Activated CD4-positive, alpha-beta T cell treated with anti-CD3 and anti-CD28 coated beads, Interleukin-2, amount 10 ng/mL, durations not matched to agents 24 days and 14 days (primary cell): Measurements from ENCODE around the gene EPS8L2. TPM values are rescaled to one million over a fixed set of nuclear protein-coding genes. Genes with fewer than 3 reads are reported as not detected.

ENCODE experiments used
- DNase-seq: peaks from one replicate; pipeline ENCODE4 v3.0.0; 2022
- H3K27ac Mint-ChIP-seq: one replicate; pipeline ENCODE4 v1.8.0; 2022; ENCODE audit warnings: mild to moderate bottlenecking, mixed read lengths
- H3K27me3 Mint-ChIP-seq: one replicate; pipeline ENCODE4 v1.8.0; 2022; ENCODE audit warnings: mixed read lengths
- H3K36me3 Mint-ChIP-seq: one replicate; pipeline ENCODE4 v1.8.0; 2022; ENCODE audit warnings: low read depth, mild to moderate bottlenecking, mixed read lengths
- H3K4me1 Mint-ChIP-seq: one replicate; pipeline ENCODE4 v1.8.0; 2021; ENCODE audit warnings: mixed read lengths
- H3K4me3 Mint-ChIP-seq: one replicate; pipeline ENCODE4 v1.8.0; 2022; ENCODE audit warnings: mild to moderate bottlenecking, moderate library complexity, mixed read lengths
- H3K9me3 Mint-ChIP-seq: one replicate; pipeline ENCODE4 v1.8.0; 2021; ENCODE audit warnings: mixed read lengths
- intact Hi-C: fragments of 100-400 bp; cut with micrococcal nuclease; formaldehyde crosslinking; loops from one replicate; pipeline ENCODE4 v1.15.1; 2023
- total RNA-seq: library from RNA; stranded (reverse); gene quantifications from 2 replicates; pipeline ENCODE4 v1.2.3, GENCODE V29; 2022

EPS8L2 gene
- total RNA-seq, 1 donor from 2014 or later: 15.3 TPM

DNA sequence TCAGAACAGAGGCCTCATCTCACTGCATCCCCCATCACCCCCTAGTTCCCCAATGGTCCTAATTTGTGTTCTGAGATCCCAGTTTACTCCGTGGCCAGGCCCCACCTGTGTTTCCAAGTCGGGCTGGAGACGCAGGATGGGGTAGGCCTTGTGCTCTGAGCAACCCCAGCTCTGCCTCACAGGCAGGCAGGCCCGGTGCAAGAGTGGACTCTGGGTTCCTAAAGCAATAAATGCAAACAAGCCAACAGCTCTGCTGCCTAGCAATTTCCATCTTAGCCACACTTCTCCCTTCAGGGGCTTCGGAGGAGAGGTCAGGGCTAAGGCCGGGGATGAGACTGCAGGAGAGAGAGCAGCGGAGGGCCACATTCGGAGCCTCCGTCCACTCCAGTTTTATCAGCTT, 2.5 kb upstream of the EPS8L2 start:
- Mint-ChIP-seq H3K27me3 (peaks cover 13% of the 10 kb centered on the region), H3K4me3 (no peak overlapping the region), H3K27ac (no peak overlapping the region), H3K4me1 (peaks cover 2% of the 10 kb centered on the region), H3K9me3 (no peaks in the 10 kb centered on the region), H3K36me3 (peaks cover 3% of the 10 kb centered on the region)
- intact Hi-C loops: no loop called here
- no peak for DNase-seq

DNA sequence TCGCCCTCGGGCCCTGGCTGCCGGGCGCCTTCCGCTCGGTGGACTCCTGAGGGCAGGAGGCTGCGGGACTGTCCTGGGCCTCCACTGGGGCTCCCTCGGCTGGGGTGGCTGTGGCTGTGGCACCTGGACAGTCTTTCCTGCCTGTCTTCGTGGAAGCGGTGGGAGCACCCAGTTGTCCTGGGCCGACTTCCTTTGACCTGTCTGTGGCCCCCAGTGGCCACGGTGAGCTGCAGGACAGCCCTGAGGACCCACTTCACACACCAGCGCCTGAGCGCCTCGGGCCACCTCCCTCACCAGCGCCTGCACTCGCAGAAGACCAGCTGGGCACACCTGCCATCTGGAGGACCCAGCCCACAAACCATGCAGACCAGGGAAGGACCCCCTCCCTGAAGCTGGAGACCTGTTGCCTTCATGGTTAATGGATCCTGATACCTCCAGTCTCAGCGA, 1.8 kb upstream of the EPS8L2 start:
- Mint-ChIP-seq H3K4me3 (no peak overlapping the region), H3K36me3 (peaks cover 3% of the 10 kb centered on the region), H3K27me3 (peaks cover 13% of the 10 kb centered on the region), H3K27ac (no peak overlapping the region), H3K4me1 (peaks cover 2% of the 10 kb centered on the region), H3K9me3 (no peaks in the 10 kb centered on the region)
- intact Hi-C loops: no loop called here
- no peak for DNase-seq

DNA sequence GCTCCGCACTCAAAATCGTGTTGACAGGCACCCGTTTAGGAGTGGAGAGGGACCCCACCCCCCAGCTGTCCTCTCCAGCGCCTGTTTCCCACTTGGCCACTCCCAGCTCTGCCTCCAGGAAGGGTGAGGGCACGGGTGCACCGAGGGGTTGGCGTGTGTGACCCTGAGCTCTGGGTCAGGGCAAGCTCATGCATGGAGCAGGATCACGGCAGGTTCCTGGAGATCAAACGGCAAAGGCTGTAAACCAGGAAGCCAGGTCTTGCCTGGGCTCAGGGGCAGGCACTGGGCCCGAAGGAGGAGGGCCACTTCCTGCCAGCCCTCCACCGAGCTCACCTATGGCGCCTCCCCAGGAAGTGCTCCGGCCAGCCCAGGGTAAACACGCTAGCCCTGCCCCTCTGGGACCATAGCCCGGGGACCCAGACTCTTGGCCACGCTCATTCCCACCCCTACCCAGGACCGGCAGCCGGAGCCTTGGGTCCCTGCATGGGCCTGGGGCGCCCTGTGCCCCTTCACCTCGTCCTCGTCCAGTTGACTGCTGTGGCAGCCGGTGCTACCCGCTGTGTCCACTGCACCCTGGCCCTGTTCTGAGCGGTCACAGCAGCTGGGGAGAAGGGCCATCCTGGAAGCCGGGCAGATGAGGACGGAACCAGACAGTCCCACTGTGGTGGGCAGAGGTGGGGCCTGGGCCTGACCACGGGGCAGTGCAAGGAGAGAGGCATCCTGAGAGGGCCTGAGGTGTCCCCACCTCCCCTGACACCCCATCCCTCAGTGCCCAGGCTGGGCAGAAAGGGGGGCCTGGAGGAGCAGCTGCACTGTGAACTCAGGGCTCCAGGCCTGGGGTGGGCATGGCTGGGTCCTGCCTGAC, 1.0 kb upstream of the EPS8L2 start:
- peaks cover 3% of the 10 kb centered on the region for H3K36me3 Mint-ChIP-seq
- no peak overlapping the region for H3K27ac Mint-ChIP-seq
- intact Hi-C loops: no loop called here
- H3K27me3 Mint-ChIP-seq: peaks cover 13% of the 10 kb centered on the region
- peaks cover 2% of the 10 kb centered on the region for H3K4me1 Mint-ChIP-seq
- no peaks in the 10 kb centered on the region for H3K9me3 Mint-ChIP-seq
- H3K4me3 Mint-ChIP-seq: peak overlapping the region; percentile 32
- no peak for DNase-seq

DNA sequence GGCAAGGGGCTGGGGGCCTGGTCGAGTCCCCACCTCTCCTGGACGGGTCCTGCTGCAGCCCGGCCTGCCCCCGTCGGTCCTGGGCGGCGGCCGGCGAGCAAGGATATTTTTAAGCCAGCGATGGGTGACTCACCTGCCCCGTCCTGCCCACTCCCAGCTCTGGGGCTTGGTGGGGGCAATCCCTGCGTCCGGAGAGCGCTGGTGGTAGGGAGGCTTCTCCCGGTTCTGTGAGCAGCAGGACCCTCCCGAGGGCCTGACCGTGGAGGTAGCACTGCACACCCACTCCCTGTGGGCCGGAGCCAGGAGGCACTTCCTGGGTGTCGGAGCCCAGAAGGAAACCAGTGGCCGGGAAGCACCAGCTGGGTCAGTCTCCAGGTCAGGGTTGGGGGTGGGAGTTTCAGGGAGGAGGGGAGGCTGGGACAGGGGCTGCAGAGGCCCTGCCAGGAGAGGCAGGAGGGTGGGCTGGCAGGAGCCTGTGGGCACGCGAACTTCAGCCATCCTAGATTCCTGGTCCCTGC, 467 bp downstream of the EPS8L2 start:
- Mint-ChIP-seq H3K27me3 (peaks cover 21% of the 10 kb centered on the region), H3K36me3 (no peaks in the 10 kb centered on the region), H3K27ac (no peak overlapping the region), H3K4me1 (peaks cover 4% of the 10 kb centered on the region), H3K4me3 (no peak overlapping the region), H3K9me3 (no peaks in the 10 kb centered on the region)
- intact Hi-C loops: no loop called here
- no peak for DNase-seq

DNA sequence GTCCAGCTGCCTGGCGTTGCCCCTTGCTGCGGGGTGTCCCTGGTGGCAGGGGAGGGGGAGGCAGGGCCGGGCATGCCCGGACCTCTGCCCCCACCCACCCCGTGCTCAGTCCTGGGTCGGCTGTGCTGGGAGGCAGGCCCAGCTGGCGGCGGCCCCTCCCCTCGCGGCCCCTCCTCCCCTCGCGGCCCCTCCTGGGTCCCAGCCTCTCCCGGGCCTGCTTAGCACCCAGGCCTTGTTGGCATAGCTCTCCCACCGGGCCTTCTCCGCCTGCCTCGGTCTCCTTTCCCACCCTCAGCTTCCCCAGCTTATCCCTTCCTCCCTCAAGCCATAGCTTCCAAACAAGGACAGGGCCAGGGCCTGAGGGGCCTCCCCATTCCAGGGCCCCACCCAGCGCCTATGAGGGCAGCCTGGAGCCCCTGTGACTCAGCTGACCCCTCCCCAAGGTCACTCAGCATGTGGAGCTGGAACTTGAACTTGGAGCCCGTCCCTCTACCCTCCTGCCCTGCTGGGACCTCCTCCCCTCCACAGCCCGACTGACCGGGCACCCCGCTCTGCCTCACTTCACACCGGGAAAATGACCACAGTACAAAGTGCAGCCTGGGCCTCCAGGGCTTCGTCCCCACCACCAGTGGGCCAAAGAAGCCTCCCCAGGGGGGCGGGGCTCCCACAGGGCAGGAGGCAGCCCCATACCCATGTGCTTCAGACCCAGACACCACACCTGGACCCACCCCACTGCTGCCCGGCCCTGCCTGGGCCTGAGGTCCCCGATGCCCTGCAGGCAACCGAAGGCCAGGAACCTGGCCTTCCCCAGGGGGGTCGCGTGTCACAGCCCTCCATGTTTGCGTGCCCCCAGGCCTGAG, 1.2 kb downstream of the EPS8L2 start:
- no peak for DNase-seq
- no peak overlapping the region for H3K4me3 Mint-ChIP-seq
- H3K9me3 Mint-ChIP-seq: no peaks in the 10 kb centered on the region
- peak overlapping the region; percentile 20 for H3K27ac Mint-ChIP-seq
- H3K4me1 Mint-ChIP-seq: peaks cover 4% of the 10 kb centered on the region
- intact Hi-C loops: no loop called here
- no peaks in the 10 kb centered on the region for H3K36me3 Mint-ChIP-seq
- H3K27me3 Mint-ChIP-seq: peaks cover 22% of the 10 kb centered on the region

DNA sequence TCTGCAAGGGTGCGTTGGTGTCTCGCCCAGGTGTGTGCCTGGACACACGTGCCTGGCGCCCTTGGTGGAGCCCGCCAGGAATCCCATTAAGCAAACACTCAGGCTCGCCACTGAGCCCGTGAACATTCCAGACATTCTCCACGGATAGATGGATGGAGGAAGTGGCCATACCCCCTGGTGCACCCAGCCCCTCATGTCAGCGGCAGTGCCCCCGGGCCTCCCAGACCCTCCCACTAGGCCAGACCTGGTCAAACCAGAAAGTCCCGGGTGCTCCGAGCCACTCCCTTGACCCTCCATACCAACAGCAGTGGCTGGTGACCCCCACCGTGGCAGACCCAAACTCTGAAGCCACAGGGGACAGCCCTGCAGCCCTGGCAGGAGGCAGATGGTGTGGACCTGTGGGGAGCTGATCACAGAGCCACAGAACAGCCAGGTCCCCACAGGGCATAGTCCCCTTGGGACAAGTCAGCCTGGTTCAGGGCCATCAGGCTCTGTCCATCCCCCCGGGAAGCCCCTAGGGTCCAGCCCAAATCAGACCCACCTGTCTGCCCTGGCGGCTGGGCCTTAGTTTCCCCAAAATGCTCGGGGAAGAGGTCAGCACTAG, 1.9 kb downstream of the EPS8L2 start:
- H3K9me3 Mint-ChIP-seq: no peaks in the 10 kb centered on the region
- H3K27ac Mint-ChIP-seq: no peak overlapping the region
- intact Hi-C loops: no loop called here
- H3K27me3 Mint-ChIP-seq: peaks cover 22% of the 10 kb centered on the region
- H3K4me1 Mint-ChIP-seq: peaks cover 4% of the 10 kb centered on the region
- no peak overlapping the region for H3K4me3 Mint-ChIP-seq
- H3K36me3 Mint-ChIP-seq: no peaks in the 10 kb centered on the region
- no peak for DNase-seq

DNA sequence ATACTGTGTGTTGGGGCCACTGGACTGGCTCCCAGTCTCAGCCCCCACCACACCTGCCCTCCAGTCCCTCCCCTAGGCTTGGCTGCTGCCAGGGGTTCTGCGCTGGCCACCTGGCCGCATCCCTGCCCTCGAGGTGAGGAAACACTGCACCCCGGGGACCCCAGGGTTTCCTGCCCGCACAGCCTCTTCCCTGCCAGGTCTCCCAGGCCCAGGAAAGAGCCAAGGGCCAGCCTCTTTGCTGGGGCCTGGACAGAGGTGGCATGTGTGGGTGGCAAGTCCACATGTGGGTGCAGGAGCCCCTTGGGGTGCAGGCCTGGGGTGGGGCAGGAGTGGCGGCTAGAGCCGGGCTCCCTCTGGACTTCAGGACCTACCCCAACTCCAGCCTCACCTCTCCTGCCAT, 2.5 kb downstream of the EPS8L2 start:
- DNase-seq: no peak
- no peak overlapping the region for H3K27ac Mint-ChIP-seq
- no peak overlapping the region for H3K4me3 Mint-ChIP-seq
- peaks cover 22% of the 10 kb centered on the region for H3K27me3 Mint-ChIP-seq
- no peaks in the 10 kb centered on the region for H3K9me3 Mint-ChIP-seq
- H3K4me1 Mint-ChIP-seq: peaks cover 4% of the 10 kb centered on the region
- intact Hi-C loops: no loop called here
- no peaks in the 10 kb centered on the region for H3K36me3 Mint-ChIP-seq

DNA sequence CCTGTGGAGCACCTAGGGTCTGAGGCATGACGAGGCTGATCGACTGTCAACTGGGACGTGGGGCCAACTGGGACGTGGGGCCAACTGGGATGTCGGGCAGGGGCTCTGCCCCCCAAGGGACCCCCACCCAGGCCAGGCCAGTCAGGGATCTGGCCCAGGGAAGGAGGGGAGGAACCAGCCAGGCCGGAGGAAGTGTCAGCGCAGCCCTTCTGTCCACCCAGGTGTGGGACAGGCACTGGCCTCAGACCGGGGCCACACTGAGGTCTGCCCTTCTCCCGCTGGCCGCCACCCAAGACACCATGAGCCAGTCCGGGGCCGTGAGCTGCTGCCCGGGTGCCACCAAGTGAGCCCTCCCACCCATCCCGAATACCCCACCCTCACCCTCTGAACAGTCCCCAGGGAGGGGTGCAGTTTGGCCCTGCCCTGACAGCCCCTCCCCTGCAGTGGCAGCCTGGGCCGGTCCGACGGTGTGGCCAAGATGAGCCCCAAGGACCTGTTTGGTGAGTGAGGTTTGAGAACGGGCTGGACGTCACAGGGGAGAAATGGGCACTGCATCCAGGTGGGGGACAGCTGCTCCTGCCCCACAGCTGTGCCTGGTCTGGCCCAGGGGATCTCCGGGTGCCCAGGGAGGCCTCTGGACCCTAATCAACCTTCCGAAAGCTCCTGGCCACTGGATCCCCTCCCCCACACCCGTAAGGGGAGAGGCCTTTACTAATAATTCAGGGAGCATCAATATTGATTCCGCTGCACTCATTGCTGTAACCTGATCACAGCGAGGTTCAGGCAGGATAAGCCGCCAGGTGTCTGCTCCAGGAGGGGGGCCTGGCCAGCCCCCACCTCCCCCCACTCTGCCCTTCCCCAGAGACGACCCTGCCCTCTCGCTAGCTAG, 3.3 kb downstream of the EPS8L2 start:
- H3K27ac Mint-ChIP-seq: no peak overlapping the region
- peaks cover 23% of the 10 kb centered on the region for H3K27me3 Mint-ChIP-seq
- intact Hi-C loops: no loop called here
- H3K4me1 Mint-ChIP-seq: peaks cover 4% of the 10 kb centered on the region
- no peak for DNase-seq
- H3K4me3 Mint-ChIP-seq: no peak overlapping the region
- H3K36me3 Mint-ChIP-seq: no peaks in the 10 kb centered on the region
- H3K9me3 Mint-ChIP-seq: no peaks in the 10 kb centered on the region

DNA sequence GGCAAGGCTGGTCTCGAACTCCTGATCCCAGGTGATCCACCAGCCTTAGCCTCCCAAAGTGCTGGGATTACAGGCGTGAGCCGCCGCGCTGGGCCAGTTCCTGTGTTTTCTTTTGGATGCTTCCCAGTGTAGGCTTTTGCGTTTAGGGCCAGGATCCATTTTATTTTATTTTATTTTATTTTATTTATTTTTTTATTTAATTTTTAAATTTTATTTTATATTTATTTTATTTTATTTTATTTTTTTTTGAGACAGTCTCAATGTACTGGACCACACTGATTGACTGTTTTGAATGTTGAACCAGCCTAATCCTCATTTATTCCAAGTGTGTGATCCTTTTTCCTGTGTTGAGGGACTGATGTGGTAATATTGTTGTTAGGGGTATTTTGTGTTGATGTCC, 8.4 kb downstream of the EPS8L2 start:
- H3K4me1 Mint-ChIP-seq: peaks cover 2% of the 10 kb centered on the region
- H3K9me3 Mint-ChIP-seq: no peaks in the 10 kb centered on the region
- no peak overlapping the region for H3K27ac Mint-ChIP-seq
- peaks cover 22% of the 10 kb centered on the region for H3K27me3 Mint-ChIP-seq
- intact Hi-C loops: no loop called here
- no peaks in the 10 kb centered on the region for H3K36me3 Mint-ChIP-seq
- no peak overlapping the region for H3K4me3 Mint-ChIP-seq
- no peak for DNase-seq

DNA sequence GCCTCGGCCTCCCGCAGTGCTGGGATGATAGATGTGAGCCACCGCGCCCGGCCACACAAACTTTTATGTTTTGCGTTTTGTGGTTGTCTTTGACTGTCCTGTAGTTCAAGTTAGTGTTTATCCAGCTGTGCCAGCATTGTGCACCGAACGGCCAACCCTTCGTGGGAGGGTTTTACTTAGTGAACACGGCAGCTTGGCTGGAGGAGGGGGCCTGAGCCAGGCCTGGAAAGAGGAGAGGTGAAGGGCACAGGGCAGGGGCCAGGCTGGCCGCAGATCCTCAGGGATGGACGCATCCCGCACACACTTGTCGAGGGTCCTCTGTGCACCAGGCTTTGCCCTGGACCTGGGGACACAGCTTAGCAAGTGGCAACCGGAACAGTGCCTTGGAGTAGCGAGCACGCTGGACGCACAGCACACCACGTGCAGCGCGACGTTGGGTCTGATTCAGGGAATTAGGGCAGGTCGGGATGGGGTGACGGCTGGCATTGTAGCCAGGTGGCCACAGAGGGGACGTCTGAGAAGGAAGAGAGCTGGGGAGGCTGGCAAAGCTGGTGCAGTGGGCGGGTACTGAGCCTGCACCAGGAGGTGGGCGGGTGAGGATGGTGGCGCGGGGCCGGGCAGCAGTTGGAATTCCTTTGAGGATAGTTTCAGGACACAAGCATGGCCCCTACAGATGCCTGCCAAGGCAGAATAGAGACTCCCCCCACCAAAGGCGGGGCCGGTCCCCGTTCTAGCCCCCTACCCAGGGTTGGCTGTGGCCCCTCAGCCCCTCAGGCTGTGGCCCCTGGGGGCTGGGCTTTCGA, 13.4 kb downstream of the EPS8L2 start:
- intact Hi-C loops: loop anchor here (5.0 kb wide), 1 partner anchor 142 kb away; the partner anchor contains the start of gene PHRF1
- peak overlapping the region; percentile 51 for H3K4me3 Mint-ChIP-seq

DNA sequence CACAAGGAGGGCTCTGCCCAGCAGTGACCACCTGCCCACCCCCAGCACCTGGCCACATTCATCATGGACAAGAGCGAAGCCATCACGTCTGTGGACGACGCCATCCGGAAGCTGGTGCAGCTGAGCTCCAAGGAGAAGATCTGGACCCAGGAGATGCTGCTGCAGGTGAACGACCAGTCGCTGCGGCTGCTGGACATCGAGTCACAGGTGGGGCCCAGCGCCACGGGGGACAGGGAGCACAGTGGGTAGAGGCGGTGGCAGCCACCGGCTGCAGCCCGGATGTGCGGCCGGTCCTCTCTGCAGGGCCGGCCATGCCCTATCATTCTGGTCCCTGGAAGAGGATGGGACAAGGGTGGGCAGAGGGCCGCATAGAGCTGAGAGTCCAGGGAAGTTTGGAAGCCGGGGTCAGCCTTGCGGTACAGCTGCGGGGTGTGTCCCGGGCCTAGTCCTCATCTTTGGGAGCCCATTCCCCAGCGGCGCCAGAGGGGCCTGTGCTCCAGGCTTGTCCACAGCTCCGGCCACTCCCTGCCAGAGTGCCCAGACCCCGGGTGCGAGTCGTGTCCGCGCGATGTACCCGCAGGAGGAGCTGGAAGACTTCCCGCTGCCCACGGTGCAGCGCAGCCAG, 14.1 kb downstream of the EPS8L2 start:
- peak overlapping the region; percentile 51 for H3K4me3 Mint-ChIP-seq
- DNase-seq: no peak
- no peaks in the 10 kb centered on the region for H3K9me3 Mint-ChIP-seq
- H3K27ac Mint-ChIP-seq: no peak overlapping the region
- intact Hi-C loops: loop anchor here (5.0 kb wide), 1 partner anchor 143 kb away; the partner anchor contains the start of gene PHRF1
- peaks cover 24% of the 10 kb centered on the region for H3K27me3 Mint-ChIP-seq
- H3K4me1 Mint-ChIP-seq: peaks cover 9% of the 10 kb centered on the region
- no peaks in the 10 kb centered on the region for H3K36me3 Mint-ChIP-seq

More for the DNA sequence above, 13.4 kb downstream of the EPS8L2 start:
- H3K9me3 Mint-ChIP-seq: no peaks in the 10 kb centered on the region
- peaks cover 7% of the 10 kb centered on the region for H3K4me1 Mint-ChIP-seq
- peaks cover 24% of the 10 kb centered on the region for H3K27me3 Mint-ChIP-seq
- no peak for DNase-seq
- H3K36me3 Mint-ChIP-seq: no peaks in the 10 kb centered on the region
- no peak overlapping the region for H3K27ac Mint-ChIP-seq
